ENCODE results near the gene GET4. TPM values are rescaled to one million over a fixed set of nuclear protein-coding genes. Genes with fewer than 3 reads are reported as not detected.

The GET4 gene
- total RNA-seq, 1 donor from 2014 or later = 35.8 TPM

- no peaks in the 10 kb centered on the region for H3K36me3 ChIP-seq
- peak overlapping the region; percentile 57 for H3K27ac ChIP-seq
- peaks cover 25% of the 10 kb centered on the region for H3K4me1 ChIP-seq
- H3K4me3 ChIP-seq = no peak overlapping the region
- no peaks in the 10 kb centered on the region for H3K27me3 ChIP-seq
- intact Hi-C loops (cut with DNase I) = no loop called here
- H3K9me3 ChIP-seq = no peaks in the 10 kb centered on the region
- no peak for TF ChIP-seq POLR2A (IDR thresholded peaks at IDR 0.05)
- no peak for DNase-seq (ENCODE audit: extremely low spot score in 2 of 2)
These were observed 27.8 kb downstream of the GET4 start for GRCh38 chr7:903921-904755.

- intact Hi-C loops (cut with DNase I) = no loop called here
These were observed 28.5 kb downstream of the GET4 start for GRCh38 chr7:904847-905246.

GRCh38 chr7:906776-907157, 30.4 kb downstream of the GET4 start:
- H3K4me1 ChIP-seq = peaks cover 16% of the 10 kb centered on the region
- TF ChIP-seq POLR2A (IDR thresholded peaks at IDR 0.05) (no peak), POLR2AphosphoS5 (IDR thresholded peaks at IDR 0.05; ENCODE audit: insufficient read depth in 1 of 2, low read depth in 1 of 2) (no peak)
- TF ChIP-seq, protein P1, sequence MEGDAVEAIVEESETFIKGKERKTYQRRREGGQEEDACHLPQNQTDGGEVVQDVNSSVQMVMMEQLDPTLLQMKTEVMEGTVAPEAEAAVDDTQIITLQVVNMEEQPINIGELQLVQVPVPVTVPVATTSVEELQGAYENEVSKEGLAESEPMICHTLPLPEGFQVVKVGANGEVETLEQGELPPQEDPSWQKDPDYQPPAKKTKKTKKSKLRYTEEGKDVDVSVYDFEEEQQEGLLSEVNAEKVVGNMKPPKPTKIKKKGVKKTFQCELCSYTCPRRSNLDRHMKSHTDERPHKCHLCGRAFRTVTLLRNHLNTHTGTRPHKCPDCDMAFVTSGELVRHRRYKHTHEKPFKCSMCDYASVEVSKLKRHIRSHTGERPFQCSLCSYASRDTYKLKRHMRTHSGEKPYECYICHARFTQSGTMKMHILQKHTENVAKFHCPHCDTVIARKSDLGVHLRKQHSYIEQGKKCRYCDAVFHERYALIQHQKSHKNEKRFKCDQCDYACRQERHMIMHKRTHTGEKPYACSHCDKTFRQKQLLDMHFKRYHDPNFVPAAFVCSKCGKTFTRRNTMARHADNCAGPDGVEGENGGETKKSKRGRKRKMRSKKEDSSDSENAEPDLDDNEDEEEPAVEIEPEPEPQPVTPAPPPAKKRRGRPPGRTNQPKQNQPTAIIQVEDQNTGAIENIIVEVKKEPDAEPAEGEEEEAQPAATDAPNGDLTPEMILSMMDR (IDR thresholded peaks at IDR 0.05) = no peak
- no peak for DNase-seq (ENCODE audit: extremely low spot score in 2 of 2)
- H3K4me3 ChIP-seq = no peak overlapping the region
- no peak overlapping the region for H3K27ac ChIP-seq
- H3K27me3 ChIP-seq = no peaks in the 10 kb centered on the region
- intact Hi-C loops (cut with DNase I) = no loop called here
- H3K9me3 ChIP-seq = no peaks in the 10 kb centered on the region
- H3K36me3 ChIP-seq = no peaks in the 10 kb centered on the region

More at GRCh38 chr7:904847-905246, 28.5 kb downstream of the GET4 start:
- Histone ChIP-seq H3K27ac (peak overlapping the region; percentile 57), H3K4me1 (peaks cover 25% of the 10 kb centered on the region), H3K27me3 (no peaks in the 10 kb centered on the region), H3K4me3 (no peak overlapping the region), H3K36me3 (no peaks in the 10 kb centered on the region), H3K9me3 (no peaks in the 10 kb centered on the region)
- TF ChIP-seq POLR2A (IDR thresholded peaks at IDR 0.05) = no peak
- TF ChIP-seq, protein P1 (IDR thresholded peaks at IDR 0.05) = no peak
- TF ChIP-seq POLR2AphosphoS5 (IDR thresholded peaks at IDR 0.05; ENCODE audit: insufficient read depth in 1 of 2, low read depth in 1 of 2) = no peak
- DNase-seq (ENCODE audit: extremely low spot score in 2 of 2) = no peak

- H3K9me3 ChIP-seq = no peaks in the 10 kb centered on the region
- H3K27ac ChIP-seq = no peak overlapping the region
- H3K4me3 ChIP-seq = no peak overlapping the region
- peaks cover 14% of the 10 kb centered on the region for H3K4me1 ChIP-seq
- TF ChIP-seq POLR2AphosphoS5 (IDR thresholded peaks at IDR 0.05; ENCODE audit: insufficient read depth in 1 of 2, low read depth in 1 of 2) = no peak
- H3K27me3 ChIP-seq = no peaks in the 10 kb centered on the region
- no peaks in the 10 kb centered on the region for H3K36me3 ChIP-seq
- DNase-seq (ENCODE audit: extremely low spot score in 2 of 2) = no peak
- intact Hi-C loops (cut with DNase I) = no loop called here
These were observed 31.0 kb downstream of the GET4 start for GRCh38 chr7:907158-907980.

GRCh38 chr7:908159-908581, 31.8 kb downstream of the GET4 start:
- Histone ChIP-seq H3K4me3 (no peak overlapping the region), H3K4me1 (peaks cover 14% of the 10 kb centered on the region), H3K36me3 (no peaks in the 10 kb centered on the region), H3K27me3 (no peaks in the 10 kb centered on the region), H3K27ac (no peak overlapping the region), H3K9me3 (no peaks in the 10 kb centered on the region)
- no peak for TF ChIP-seq POLR2AphosphoS5 (IDR thresholded peaks at IDR 0.05; ENCODE audit: insufficient read depth in 1 of 2, low read depth in 1 of 2)
- no peak for TF ChIP-seq POLR2A (IDR thresholded peaks at IDR 0.05)
- TF ChIP-seq, protein P1 (IDR thresholded peaks at IDR 0.05) = no peak
- intact Hi-C loops (cut with DNase I) = no loop called here
- DNase-seq (ENCODE audit: extremely low spot score in 2 of 2) = no peak
